DMS 273 treated with DMSO at 0.1 percent for 48 hours (cell line): ENCODE results near the gene MS4A18.
"Not testable (repeated sequence)": the region's sequence is repeated elsewhere in the genome, so short reads cannot be mapped to it uniquely, and the experiment has no call there.

ENCODE experiments used
- DNase-seq: peaks from one replicate; lab custom pipeline; 2025; lab: John Stamatoyannopoulos, UW

The MS4A18 gene

DNA sequence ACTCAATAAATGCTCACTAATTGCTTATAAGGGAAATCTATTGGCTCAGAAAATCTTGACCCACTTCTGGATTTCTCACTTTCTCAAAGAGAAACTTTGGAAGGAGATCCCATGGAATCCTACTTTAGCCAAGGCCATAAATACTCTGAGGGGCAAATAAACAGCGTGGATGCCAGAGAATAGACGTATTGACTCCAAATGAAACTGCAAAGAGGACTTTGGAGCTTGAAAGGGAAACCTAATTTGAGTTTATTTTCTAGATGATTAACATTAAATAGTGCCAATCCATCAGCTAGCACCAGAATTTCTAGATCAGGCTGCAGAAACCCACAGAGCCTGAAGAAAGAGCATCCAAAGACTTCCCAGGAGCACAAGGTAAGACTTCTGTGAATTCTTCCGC is at the start of gene MS4A18:
MS4A18 (plus strand) TSS at position 301 of the 400 bp plus-strand sequence.
- DNase-seq = no peak

DNA sequence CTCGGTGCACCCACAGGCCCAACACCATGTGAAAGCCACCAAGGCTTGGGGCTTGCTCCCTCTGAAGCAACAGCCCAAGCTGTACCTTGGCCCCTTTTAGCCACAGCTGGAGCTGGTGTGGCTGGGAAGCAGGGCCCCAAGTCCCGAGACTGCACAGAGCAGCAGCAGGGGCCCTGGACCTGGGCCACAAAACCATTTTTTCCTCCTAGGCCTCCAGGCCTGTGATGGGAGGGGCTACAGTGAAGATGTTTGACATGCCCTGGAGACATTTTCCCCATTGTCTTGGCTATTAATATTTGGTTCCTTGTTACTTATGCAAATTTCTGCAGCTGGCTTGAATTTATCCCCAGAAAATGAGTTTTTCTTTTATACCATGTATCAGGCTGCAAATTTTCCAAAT is 46.3 kb upstream of the MS4A18 start:
- not testable (repeated sequence) for DNase-seq

DNA sequence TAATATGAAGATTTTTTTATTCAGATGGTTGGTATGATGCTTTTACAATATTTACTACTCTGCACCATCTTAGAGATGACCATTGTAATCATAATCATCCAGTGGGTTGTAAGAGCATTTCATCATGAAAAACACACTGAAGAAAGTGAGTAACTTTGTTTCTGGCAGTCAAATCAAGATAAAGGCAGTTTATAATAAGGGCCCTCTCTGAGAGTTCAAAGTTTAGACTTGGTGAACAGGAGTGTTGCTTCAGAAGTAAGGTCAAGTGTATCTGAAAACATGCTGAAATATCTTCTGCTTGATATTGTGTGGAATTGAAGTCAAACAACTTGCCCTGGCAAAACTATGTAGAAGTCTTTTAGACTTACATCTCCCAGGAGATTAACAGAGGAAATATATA is 44.6 kb upstream of the MS4A18 start:
- DNase-seq = no peak

DNA sequence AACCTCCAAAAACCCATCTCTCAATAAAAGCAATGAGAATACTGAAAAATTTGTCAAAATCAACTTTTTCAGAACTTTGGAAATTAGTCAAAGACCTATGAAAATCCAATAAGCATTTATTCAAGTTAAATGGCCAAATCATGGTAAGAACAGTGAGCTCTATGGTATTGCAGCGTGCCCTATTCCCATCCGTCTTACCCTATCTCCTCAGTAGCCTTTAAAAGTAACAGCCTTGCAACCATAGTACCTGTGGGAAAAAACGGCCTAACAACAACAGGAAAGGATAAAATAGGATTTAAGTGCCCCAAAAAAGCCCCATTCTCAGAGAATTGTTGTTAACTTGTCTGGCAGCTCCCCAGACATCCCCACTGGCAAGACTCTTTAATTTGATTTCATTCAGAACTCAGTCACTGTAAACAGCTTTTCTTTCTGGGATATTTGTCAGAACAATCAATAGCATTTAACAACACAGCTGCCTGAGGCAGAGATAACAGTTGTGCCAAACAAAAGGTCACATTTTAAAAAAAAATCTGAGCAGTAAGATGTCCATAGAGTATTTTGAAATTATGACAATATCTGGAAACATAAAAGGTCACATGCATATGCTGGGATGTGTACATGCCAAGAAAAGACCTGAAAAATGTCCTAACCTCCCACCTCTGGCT is 43.9 kb upstream of the MS4A18 start:
- DNase-seq = no peak

DNA sequence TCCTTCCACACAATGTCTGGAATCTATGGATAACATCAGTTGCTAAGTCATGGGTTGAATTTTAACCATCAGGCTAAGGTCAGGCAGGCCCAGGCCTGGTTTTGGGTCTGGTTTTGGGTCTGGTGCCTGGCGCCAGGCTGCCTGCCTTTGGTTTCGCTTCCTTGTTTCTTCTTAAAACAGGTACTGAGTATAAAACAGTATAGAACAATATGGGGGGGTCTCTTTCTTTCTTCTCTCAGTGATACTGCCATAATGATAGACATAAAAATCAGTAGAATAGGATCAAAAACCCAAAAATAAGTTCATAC is 40.0 kb upstream of the MS4A18 start:
- not testable (repeated sequence) for DNase-seq

DNA sequence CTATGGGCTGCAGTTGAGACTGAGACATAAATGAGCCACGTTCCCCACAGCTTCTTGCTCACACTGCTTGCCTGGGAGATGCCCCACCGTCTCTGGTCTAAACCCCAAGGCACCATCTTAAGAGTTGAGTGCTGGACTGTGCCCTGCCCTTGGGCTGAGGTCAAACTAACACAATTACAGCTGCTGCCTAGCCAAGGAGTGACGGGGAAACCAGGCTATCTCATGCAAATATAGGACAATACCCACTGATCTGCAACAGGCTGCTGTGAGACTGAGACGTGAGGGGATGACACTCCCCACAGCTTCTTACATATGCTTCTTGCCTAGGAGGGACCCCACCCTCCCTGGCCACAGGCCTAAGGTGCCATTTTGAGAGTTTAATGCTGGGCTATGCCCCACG is 32.9 kb upstream of the MS4A18 start:
- DNase-seq = no peak

DNA sequence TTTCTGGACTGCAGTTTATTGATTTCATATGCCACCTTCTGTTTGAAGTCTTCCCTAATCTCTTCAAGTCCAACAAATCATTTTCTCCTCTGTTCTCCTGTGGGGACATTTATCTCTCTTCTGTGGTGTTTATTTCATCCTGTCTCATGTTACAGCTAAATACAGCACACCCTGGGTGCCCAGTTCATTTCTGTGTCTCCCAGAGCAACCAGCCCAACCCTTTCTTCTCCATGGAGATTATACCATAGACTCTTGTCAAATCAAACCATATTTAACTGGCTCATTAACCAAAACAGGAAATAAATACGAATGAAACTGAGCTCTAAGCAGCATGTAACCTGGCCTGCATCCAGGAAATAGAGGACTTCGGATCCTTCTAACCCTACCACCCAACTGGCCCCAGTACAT is 25.2 kb upstream of the MS4A18 start, which contains the start of gene MS4A8:
MS4A8 (plus strand) TSS at position 329 of the 408 bp plus-strand sequence. CDS start 1,249 bp downstream, outside the sequence.
- DNase-seq = no peak

DNA sequence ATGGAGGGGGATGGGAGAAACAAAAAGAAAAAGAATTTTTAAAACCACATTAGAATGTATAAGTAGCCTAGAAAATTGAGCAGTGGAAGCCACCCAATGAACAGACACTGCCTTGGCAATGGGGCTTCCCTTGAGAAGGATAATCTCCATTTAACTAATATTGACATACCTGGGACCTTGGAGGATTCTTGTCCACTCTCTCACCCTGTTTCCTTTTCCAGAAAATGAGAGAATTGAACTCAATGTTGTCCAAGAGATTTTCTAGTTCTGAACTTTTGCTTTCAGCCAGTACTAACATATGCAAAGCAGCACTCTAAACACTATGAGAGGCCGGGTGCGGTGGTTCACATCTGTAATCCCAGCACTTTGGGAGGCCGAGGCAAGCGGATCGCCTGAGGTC is 24.6 kb upstream of the MS4A18 start:
- DNase-seq = no peak

DNA sequence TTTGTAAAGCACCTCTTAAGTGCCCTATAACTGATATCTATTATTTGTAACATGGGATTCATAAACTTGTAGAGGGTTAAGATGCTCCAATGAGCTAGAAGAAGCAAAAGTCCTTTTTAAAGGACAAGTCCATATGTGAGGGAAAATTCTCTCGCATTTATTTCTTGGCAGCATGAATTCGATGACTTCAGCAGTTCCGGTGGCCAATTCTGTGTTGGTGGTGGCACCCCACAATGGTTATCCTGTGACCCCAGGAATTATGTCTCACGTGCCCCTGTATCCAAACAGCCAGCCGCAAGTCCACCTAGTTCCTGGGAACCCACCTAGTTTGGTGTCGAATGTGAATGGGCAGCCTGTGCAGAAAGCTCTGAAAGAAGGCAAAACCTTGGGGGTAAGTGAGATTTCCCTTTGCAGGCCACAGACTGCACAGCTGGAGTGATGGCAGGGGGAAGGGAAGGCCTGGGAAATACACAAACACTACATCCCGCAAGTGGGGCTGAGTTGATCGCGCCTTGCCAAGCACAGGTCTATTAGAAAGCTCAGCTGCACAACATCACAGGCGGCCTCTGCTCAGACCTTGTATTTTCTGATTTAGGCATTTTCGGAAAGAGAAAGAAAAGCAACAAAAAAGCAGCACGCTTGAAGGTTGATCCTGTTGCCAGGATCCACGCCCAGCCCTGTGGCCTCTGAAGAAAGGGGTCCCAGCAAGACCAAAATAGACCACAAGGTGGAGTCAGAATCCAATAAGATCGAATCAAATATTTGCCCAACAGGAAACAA is 23.6 kb upstream of the MS4A18 start:
- no peak for DNase-seq

DNA sequence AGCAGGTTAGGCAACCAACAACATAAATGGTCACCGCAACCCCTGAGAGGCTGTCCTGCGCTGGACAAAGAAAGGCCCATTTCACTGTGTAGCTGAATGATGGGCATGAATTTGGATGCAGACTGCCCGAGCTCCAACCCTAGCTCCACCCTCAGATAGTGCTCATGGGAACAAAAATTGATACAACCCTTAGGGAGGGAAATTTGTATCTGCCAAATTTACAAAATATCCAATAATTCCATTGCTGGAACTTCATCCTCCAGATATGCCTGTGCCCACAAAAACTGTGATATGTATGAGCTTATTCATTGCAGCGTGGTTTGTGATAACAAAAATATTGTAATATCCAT is 23.1 kb upstream of the MS4A18 start:
- DNase-seq = no peak

DNA sequence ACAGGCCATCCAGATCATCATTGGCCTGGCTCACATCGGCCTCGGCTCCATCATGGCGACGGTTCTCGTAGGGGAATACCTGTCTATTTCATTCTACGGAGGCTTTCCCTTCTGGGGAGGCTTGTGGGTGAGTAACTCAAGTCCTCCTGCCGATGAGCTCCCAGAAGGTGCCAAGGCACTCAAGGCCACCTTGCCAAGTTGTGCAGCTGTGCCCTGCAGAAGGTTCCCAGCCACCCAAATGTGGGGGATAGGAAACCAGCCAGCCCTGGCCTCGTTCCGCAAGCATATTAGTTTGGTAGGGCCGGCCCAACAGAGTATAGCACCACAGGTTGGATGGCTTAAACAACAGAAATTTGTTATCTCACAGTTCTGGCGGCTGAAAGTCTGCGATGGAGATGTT is 21.1 kb upstream of the MS4A18 start:
- DNase-seq = no peak

DNA sequence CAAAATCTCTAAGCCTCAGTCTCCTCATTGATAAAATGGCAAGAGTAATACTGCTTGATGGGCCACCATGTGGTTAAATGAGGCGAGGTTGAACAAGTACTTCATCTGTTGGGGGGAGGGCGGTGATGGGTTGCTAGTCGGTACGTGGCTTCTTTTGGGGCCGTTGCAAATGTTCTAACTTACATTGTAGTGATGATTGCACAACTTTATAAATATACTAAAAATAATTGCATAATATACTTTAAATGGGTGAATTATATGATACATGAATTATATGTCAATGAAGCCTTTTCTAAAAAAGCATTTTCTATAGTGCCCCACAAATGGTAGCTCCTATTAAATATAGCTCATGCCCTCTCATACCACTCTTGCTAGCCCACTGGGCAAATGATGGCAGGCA is 18.6 kb upstream of the MS4A18 start:
- DNase-seq = no peak

DNA sequence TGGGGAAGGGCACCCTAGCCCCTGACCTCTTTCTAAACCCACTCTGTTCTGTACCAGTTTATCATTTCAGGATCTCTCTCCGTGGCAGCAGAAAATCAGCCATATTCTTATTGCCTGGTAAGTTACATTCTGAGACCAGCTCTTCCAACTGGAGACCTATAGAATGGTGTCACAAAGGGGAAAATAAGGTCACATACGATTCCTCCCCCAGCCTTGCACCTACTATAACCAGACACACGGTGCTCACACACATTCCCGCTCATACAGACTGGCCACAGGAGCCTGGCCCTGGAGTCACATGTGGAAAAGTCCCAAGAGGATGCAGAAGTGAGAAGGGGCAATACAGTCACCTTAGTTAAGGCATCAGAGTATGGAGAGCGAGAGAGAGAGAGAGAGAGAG is 17.6 kb upstream of the MS4A18 start:
- no peak for DNase-seq

DNA sequence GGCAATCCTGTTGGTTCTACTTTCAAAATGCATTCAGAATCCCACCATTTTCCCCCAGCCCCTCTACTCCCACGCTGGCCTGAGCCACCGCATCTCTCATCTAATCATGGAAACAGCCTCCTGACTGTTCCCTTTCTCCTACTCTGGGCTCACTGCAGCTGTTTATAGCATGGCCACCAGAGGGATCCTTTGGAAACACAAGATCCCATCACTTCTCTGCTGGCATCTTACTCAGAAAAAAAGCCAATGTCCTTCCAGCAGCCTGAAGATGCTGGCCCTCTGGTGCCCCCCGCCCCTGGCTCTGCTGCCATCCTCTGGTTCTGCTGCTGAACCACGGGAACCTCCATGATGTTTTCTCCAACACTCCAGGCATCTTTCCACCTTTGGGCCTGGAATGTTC is 14.0 kb upstream of the MS4A18 start:
- no peak for DNase-seq

DNA sequence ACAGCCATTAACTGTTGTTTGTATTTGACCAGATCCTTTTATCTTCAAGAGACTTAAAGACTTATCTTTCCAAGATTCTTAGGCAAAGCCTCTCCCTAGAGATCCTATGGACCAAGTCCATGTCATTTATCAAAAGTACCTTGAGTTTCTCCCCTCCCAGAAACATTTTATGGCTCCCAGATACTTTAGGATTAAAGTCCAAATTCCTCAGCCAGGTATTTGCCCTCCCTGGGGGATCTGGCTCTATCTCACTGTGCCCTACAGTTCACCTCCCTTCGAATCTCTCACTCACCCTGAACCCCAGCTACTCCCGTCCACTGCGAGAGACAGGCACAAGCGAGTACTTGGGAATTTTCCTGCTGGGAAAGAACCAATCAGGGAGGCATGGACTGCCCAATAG is 13.2 kb upstream of the MS4A18 start:
- no peak for DNase-seq

DNA sequence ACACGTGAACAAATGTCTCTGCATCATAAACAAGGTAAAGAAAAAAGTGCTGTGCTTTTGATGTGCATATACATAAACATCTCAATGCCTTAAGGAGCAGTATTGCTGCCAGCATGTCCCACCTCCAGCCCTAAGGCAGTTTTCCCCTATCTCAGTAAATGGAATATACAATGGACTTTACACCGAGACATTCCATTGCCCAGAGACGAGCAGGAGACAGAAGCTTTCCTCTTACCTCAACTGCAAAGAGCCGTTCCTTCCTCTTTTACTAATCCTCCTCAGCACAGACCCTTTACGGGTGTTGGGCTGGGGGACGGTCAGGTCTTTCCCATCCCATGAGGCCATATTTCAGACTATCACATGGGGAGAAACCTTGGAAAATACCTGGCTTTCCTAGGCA is 11.1 kb upstream of the MS4A18 start:
- DNase-seq = not testable (repeated sequence)

DNA sequence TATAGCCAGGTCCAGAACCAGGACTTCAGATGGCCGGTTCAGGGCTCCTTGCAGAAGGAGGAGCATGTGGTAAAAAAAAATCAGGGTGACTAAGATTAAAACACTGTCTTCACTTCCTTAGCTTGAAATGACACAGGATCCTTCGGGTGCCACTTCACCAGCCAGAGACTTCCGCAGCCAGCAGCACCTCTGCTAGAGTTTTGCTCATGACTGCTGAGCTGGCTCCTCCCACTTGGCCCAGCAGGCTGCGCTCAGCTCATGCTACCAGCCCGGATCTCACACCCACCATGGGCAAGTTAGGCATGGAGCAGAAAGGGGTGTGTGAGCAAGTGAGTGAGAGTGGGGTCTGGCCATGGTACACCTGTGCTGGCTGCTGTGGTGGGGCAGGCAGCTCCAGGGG is 6.6 kb upstream of the MS4A18 start:
- no peak for DNase-seq

DNA sequence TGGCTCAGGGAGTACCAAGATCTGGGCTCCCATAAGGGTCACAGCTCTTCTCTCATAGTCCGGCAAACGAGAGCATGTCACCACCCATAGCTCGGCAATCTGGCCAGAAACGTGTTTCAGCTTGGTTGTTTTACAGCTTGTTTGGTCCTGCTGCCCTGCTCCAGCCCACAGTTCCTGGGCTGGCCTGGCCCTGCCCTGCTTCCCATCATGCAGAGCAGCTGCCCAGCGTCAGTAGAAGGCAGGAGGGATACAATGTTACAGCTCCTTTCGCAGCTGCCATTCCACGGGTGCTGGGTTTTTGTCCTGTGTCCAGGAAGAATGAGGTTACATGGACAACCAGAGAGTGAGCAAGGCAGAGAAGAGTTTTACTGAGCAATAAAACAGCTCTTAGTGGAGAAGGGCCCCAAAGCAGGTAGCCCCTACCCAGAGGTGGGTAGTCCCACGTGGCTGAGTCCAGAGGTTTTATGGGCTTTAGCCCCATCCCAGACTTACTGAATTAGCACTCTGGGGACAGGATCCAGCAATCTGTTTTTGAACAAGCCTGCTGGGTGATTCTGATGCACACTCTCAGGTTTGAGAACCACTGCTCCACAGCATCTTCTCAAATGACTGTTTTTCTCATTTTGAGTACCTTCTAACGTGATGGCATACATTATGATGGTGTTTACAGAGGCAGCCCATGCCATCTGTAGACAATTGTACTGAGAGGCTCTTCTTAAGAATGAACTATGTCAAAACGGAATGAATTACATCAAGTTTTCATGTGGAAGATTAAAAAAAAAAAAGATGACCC is 5.8 kb upstream of the MS4A18 start:
- DNase-seq = no peak

DNA sequence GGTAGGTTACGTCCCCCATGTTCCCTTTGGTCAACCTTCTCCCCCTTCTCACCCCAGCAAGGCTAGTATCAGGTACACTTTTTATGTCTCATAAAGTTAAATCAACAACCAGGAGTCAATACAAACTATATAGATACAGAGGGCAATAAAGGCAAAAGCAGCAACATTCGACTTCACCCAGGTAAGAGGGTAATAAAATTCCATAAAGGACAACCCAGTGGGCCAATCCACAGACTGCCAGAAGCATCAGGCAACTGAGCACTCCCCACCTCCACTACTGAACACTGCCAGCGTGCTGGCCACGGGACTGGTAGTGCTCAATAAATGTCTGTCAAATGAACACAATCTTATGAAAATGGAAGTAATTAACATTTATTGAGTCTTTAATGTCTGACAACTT is 5.1 kb upstream of the MS4A18 start:
- no peak for DNase-seq

DNA sequence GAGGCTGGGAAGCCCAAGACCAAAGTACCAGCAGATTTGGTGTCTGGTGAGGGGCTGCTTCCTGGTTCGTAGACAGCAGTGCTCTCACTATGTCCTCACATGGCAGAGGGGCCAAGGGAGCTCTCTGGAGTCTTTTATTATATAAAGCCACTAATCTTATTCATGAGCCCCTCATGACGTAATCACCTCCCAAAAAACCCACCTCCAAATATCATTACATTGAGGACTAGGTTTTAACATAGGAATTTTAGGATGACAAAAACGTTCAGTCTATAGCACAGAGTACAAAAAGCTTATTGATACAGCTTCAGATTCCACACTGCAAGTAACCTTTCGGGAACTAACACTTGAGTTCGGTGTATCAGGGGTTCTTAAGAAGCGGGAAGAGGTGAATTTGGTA is 4.1 kb upstream of the MS4A18 start:
- no peak for DNase-seq

DNA sequence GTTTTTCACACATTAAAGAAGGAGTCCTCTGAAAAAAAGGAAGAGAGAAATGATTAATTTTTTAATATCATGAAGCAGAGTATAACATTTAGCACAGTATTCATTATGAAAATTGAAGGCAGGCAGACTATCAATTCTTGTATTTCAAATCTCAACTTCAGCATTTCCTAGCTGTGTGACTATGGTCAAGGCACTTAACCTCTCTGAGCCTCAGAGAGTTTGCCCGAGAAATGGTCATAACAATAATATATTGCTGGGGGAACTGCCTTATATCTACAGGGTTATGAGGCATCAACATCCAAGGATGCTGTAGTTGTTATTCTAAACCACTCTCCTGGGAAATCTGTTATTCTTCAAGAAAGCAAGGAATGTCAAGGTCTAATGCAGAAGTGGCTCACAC is 1.1 kb downstream of the MS4A18 start:
- DNase-seq = no peak

DNA sequence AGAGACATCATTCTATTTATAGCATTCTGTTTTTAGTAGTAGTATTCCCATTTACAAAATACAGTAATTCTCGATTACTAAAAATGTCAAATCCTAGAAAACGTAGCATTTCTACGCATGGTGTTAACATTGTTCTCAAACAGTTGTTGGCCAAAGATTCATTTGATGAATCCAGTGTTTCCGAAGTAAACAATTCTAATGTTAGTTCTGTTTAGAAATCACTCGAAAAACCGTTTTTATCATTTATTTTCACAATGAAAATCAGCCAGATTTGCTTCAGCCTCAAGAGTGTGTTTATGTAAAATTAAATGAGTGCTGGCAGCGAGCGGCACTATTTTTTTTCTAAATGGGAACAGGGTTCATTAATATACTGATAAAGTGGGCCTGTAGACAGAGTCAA is 7.1 kb downstream of the MS4A18 start:
- no peak for DNase-seq

DNA sequence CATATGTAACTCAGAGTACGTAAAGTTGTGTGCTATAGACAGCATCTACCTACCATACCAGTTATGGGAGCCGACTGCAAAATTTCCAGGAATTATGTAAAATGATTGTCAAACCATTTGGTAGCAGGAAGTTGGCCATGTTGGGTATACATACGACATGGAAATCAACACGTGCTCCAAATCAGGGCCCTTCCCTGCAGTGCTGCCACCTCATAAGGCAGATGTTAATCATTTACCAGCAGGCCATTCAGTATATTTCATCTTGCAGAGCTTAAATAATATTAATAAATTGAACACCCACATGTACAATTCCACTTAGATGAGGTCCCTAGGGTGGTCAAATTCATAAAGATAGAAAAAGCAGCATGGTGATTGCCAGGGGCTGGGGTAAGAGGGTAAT is 9.8 kb downstream of the MS4A18 start:
- DNase-seq = no peak
